OCI-LY3 (cell line): Measurements from ENCODE around the gene FAM217B.

Experiments
- EZH2phosphoT487 ChIP-seq: fragments of 200-600 bp; shearing (Covaris generic); IDR thresholded peaks from 2 replicates; pipeline ENCODE4 v1.6.1; 2018; ENCODE audit warnings: antibody characterized with exemption, mixed run types, low read depth
- TF ChIP-seq, protein P1 (sequence below): fragments of 200-600, 300-600 bp; sonication (generic); IDR thresholded peaks from 2 replicates; pipeline ENCODE4 v1.5.1; 2014; ENCODE audit warnings: antibody characterized with exemption, low read length, low read depth

DNA sequence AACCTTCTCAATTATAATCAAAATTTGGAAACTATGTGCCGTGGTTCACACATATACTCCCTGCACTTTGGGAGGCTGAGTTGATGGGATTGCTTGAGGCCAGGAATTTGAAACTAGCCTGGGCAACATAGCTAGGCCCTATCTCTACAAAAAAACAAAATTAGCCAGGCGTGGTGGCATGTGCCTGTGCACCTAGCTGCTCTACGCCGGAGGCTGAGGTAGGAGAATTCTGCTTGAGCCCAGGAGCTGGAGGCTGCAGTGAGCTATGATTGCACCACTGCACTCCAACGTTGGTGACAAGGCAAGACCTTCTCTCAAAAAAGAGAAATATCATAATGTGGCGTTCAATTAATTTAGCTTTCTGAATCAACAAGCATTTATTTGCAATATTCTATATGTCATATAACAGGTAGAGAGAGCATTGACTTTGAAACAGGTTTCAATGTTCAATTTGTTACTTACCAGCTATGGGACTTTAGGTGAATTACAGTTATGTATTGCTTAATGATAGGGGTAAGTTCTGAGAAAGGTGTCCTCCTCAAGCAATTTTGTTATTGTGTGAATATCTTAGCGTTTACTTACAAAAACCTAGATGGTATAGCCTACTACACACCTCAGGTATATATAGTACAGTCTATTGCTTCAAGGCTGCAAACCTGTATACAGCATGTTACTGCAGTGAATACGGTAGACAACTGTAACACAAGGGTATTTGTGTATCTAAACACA is 4.6 kb upstream of the FAM217B start:
- TF ChIP-seq, protein P1, sequence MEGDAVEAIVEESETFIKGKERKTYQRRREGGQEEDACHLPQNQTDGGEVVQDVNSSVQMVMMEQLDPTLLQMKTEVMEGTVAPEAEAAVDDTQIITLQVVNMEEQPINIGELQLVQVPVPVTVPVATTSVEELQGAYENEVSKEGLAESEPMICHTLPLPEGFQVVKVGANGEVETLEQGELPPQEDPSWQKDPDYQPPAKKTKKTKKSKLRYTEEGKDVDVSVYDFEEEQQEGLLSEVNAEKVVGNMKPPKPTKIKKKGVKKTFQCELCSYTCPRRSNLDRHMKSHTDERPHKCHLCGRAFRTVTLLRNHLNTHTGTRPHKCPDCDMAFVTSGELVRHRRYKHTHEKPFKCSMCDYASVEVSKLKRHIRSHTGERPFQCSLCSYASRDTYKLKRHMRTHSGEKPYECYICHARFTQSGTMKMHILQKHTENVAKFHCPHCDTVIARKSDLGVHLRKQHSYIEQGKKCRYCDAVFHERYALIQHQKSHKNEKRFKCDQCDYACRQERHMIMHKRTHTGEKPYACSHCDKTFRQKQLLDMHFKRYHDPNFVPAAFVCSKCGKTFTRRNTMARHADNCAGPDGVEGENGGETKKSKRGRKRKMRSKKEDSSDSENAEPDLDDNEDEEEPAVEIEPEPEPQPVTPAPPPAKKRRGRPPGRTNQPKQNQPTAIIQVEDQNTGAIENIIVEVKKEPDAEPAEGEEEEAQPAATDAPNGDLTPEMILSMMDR, result no peak
- TF ChIP-seq EZH2phosphoT487, result no peak
